ENCODE measurements around the gene ABHD14A.

- TF ChIP-seq CEBPB (IDR thresholded peaks at IDR 0.05) (no peak), FOXM1 (IDR thresholded peaks at IDR 0.05; ENCODE audit: borderline replicate concordance, low read depth) (no peak), EP300 (IDR thresholded peaks at IDR 0.05; ENCODE audit: borderline replicate concordance) (no peak), RAD21 (IDR thresholded peaks at IDR 0.05; ENCODE audit: low read depth) (no peak), REST (IDR thresholded peaks at IDR 0.05; ENCODE audit: low read depth) (no peak), TEAD4 (IDR thresholded peaks at IDR 0.05) (no peak)
- TF ChIP-seq, protein P1, sequence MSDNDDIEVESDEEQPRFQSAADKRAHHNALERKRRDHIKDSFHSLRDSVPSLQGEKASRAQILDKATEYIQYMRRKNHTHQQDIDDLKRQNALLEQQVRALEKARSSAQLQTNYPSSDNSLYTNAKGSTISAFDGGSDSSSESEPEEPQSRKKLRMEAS (IDR thresholded peaks at IDR 0.05), result no peak
Measured at GRCh38 chr3:51992017-51992682, 17.3 kb downstream of the ABHD14A start.
